ENCODE results near the gene STARD13. TPM values are rescaled to one million over a fixed set of nuclear protein-coding genes. Genes with fewer than 3 reads are reported as not detected.

STARD13 gene
- total RNA-seq, 6 experiments from 2014 or later: 7.0 to 16.1 (median 9.8) TPM

GRCh38 chr13:33182729-33183128 is 102.8 kb downstream of the STARD13 start:
- no peak for DNase-seq
- TF ChIP-seq POLR2A (IDR thresholded peaks at IDR 0.05): no peak
- no peak for TF ChIP-seq CTCF (IDR thresholded peaks at IDR 0.05)
- WGBS (ENCODE audit: insufficient coverage, low coverage, low lambda C conversion rate, missing lambda C conversion rate): 84% methylated on average over 7 of the region's 9 CpGs
- no peak for ATAC-seq
- H3K9me3 ChIP-seq: no peaks in the 10 kb centered on the region
- H3K27ac ChIP-seq: no peak overlapping the region
- H3K4me3 ChIP-seq: no peak overlapping the region
- H3K36me3 ChIP-seq: no peaks in the 10 kb centered on the region
- no peaks in the 10 kb centered on the region for H3K27me3 ChIP-seq
- peaks cover 0 to 12% (median 2%) of the 10 kb centered on the region in 4 donors for H3K4me1 ChIP-seq
- intact Hi-C loops (cut with DNase I): no loop called here

GRCh38 chr13:33181264-33181663 is 104.3 kb downstream of the STARD13 start:
- H3K27ac ChIP-seq: no peak overlapping the region
- DNase-seq: no peak

GRCh38 chr13:33180122-33180804 is 105.3 kb downstream of the STARD13 start:
- Histone ChIP-seq H3K4me3 (no peak overlapping the region), H3K4me1 (peaks cover 0 to 12% (median 2%) of the 10 kb centered on the region in 4 donors), H3K9me3 (no peaks in the 10 kb centered on the region), H3K27me3 (no peaks in the 10 kb centered on the region), H3K27ac (no peak overlapping the region), H3K36me3 (no peaks in the 10 kb centered on the region)
- 23% methylated on average over 5 of the region's 5 CpGs for WGBS (ENCODE audit: insufficient coverage, low coverage, low lambda C conversion rate, missing lambda C conversion rate)
- no peak for DNase-seq
- ATAC-seq: peak; percentile 54 to 84 (median 68)
- TF ChIP-seq CTCF (IDR thresholded peaks at IDR 0.05): no peak
- no peak for TF ChIP-seq POLR2A (IDR thresholded peaks at IDR 0.05)
- intact Hi-C loops (cut with DNase I): no loop called here

More at GRCh38 chr13:33181264-33181663, 104.3 kb downstream of the STARD13 start:
- no peak overlapping the region for H3K4me3 ChIP-seq
- peaks cover 0 to 12% (median 2%) of the 10 kb centered on the region in 4 donors for H3K4me1 ChIP-seq
- TF ChIP-seq POLR2A (IDR thresholded peaks at IDR 0.05): no peak
- no peak for TF ChIP-seq CTCF (IDR thresholded peaks at IDR 0.05)
- intact Hi-C loops (cut with DNase I): no loop called here
- no peak for ATAC-seq
- no peaks in the 10 kb centered on the region for H3K36me3 ChIP-seq
- H3K9me3 ChIP-seq: no peaks in the 10 kb centered on the region
- no peaks in the 10 kb centered on the region for H3K27me3 ChIP-seq

GRCh38 chr13:33179463-33179862 is 106.1 kb downstream of the STARD13 start:
- DNase-seq: no peak
- Histone ChIP-seq H3K27me3 (no peaks in the 10 kb centered on the region), H3K27ac (no peak overlapping the region), H3K4me1 (peaks cover 0 to 12% (median 2%) of the 10 kb centered on the region in 4 donors), H3K4me3 (no peak overlapping the region), H3K9me3 (no peaks in the 10 kb centered on the region), H3K36me3 (no peaks in the 10 kb centered on the region)
- TF ChIP-seq CTCF (IDR thresholded peaks at IDR 0.05) (no peak), POLR2A (IDR thresholded peaks at IDR 0.05) (no peak)
- intact Hi-C loops (cut with DNase I): no loop called here
- 100% methylated on average over 1 of the region's 1 CpG for whole genome bisulfite sequencing (ENCODE audit: insufficient coverage, low coverage, low lambda C conversion rate, missing lambda C conversion rate)
- ATAC-seq: peak in 1 of 4 donors; percentile 9

Data from right lobe of liver (tissue), 6 donors.